PC-9 (cell line): ENCODE results near the gene ZSCAN4. TPM values are rescaled to one million over a fixed set of nuclear protein-coding genes. Genes with fewer than 3 reads are reported as not detected.

Experiments
- BruUV-seq: library from RNA; stranded (reverse); fragments of 400-500 nt; replicated peaks from 2 replicates; lab custom pipeline; 2021; lab: Mats Ljungman, UMichigan
- CTCF ChIA-PET: fragments of 300-600 bp; sonication (Branson Sonifier 250); formaldehyde crosslinking; loops from one replicate; lab custom pipeline; 2022; ENCODE audit warnings: antibody characterized with exemption; lab: Charles Lee
- POLR2A ChIA-PET: fragments of 300-600 bp; sonication (Branson Sonifier 250); formaldehyde crosslinking; loops from one replicate; lab custom pipeline; 2022; ENCODE audit warnings: antibody characterized with exemption; ENCODE audit not compliant: unreplicated experiment; lab: Charles Lee
- DNase-seq, 2 experiments: peaks; one replicate each; pipeline versions ENCODE4 v3.0.0 to v3.0.0-alpha.2; 2015 to 2022; ENCODE audit warnings: mixed read lengths in 1 of 2
- H2AFZ ChIP-seq: fragments of 200-600 bp; sonication (generic); 2 replicates; pipeline ENCODE4 v1.8.1; 2017; ENCODE audit warnings: antibody characterized with exemption
- H3F3A ChIP-seq: fragments of 200-600 bp; sonication (generic); 2 replicates; pipeline ENCODE4 v1.8.1; 2017; ENCODE audit warnings: antibody characterized with exemption, mild to moderate bottlenecking, low read depth; ENCODE audit not compliant: insufficient read depth
- H3K27ac ChIP-seq: fragments of 200-600 bp; sonication (generic); 2 replicates; pipeline ENCODE4 v1.6.1; 2016; ENCODE audit warnings: mixed run types
- H3K27me3 ChIP-seq: fragments of 200-600 bp; sonication (generic); 2 replicates; pipeline ENCODE4 v1.6.1; 2016; ENCODE audit warnings: low read depth, mixed run types; ENCODE audit not compliant: insufficient read depth
- H3K36me3 ChIP-seq: fragments of 200-600 bp; sonication (generic); 2 replicates; pipeline ENCODE4 v1.6.1; 2016; ENCODE audit warnings: low read depth, mixed run types
- H3K4me1 ChIP-seq: fragments of 200-600 bp; sonication (generic); replicated peaks from 2 replicates; pipeline ENCODE4 v1.6.1; 2016; ENCODE audit warnings: mixed run types; ENCODE audit not compliant: insufficient read depth
- H3K4me2 ChIP-seq: fragments of 200-600 bp; sonication (generic); 2 replicates; pipeline ENCODE4 v1.6.1; 2017; ENCODE audit warnings: mixed run types
- H3K4me3 ChIP-seq: fragments of 200-600 bp; sonication (generic); 2 replicates; pipeline ENCODE4 v1.6.1; 2016; ENCODE audit warnings: mixed run types
- H3K79me2 ChIP-seq: fragments of 200-600 bp; sonication (generic); 2 replicates; pipeline ENCODE4 v1.6.1; 2017; ENCODE audit warnings: low read depth, mixed run types
- H3K9me2 ChIP-seq: fragments of 200-600 bp; sonication (generic); 2 replicates; pipeline ENCODE4 v1.8.1; 2017; ENCODE audit warnings: mild to moderate bottlenecking; ENCODE audit not compliant: insufficient read depth
- H3K9me3 ChIP-seq: fragments of 200-600 bp; sonication (generic); 2 replicates; pipeline ENCODE4 v1.8.1; 2016; ENCODE audit warnings: low read depth; ENCODE audit not compliant: insufficient read depth
- H4K20me1 ChIP-seq: fragments of 200-600 bp; sonication (generic); 2 replicates; pipeline ENCODE4 v1.8.1; 2017; ENCODE audit not compliant: insufficient read depth
- EZH2 ChIP-seq: fragments of 200-600 bp; sonication (generic); IDR thresholded peaks from 2 replicates; pipeline ENCODE4 v1.8.0; 2017; ENCODE audit warnings: antibody characterized with exemption, low read depth
- intact Hi-C: fragments of 100-400 bp; cut with micrococcal nuclease; formaldehyde crosslinking; loops from one replicate; pipeline ENCODE4 v1.10.0; 2022; ENCODE audit not compliant: unreplicated experiment
- total RNA-seq: library from RNA; stranded (reverse); gene quantifications from 2 replicates; pipeline ENCODE4 v1.2.3, GENCODE V29; 2021
- TF ChIP-seq, protein P1 (sequence below): fragments of 200-600 bp; sonication (generic); conservative IDR thresholded peaks from 2 replicates; pipeline ENCODE4 v1.6.1; 2017; ENCODE audit warnings: mixed run types, antibody characterized with exemption, mild to moderate bottlenecking, moderate library complexity

ZSCAN4 gene
- total RNA-seq, 1 experiment from 2014 or later, result not detected

DNA sequence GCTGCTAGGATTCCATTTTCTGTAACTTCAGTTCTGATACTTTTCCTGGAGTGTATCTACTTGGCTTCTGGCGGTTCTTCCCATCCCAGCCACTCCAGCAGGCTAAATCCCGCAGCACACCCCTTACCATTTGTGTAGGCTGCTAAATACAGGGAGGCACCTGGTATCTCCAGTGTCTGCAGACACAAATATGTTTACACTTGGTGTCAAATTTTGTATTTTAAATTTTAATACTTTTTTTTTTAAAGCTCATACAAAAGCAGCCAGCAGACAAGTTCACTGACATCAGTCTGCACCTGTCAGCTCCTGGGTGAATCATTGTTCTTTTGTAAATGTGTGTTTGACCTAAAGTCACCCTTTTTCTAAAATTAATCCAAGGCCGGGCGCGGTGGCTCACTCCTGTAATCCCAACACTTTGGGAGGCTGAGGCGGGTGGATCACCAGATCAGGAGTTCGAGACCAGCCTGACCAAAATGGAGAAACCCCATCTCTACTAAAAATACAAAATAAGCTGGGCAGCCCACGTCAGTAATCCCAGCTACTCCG lies 3.4 kb upstream of the ZSCAN4 start:
- Histone ChIP-seq H3K79me2 (no peaks in the 10 kb centered on the region), H3K9me2 (no peaks in the 10 kb centered on the region), H2AFZ (no peak overlapping the region), H4K20me1 (no peaks in the 10 kb centered on the region), H3K27me3 (peaks cover 38% of the 10 kb centered on the region), H3K9me3 (no peaks in the 10 kb centered on the region), H3K27ac (no peak overlapping the region), H3K36me3 (no peaks in the 10 kb centered on the region), H3F3A (0 out of 2 replicates have a peak, but pooled peaks cover 8% of the 10 kb centered on the region), H3K4me3 (no peak overlapping the region), H3K4me2 (no peak overlapping the region; the same call in 1 of the 2 replicates), H3K4me1 (peaks cover 7% of the 10 kb centered on the region)
- POLR2A ChIA-PET, result interaction anchor here (0.6 kb wide), 1 partner anchor 230 kb away, joined by 4 read pairs; no protein-coding TSS in a partner anchor
- CTCF ChIA-PET, result no interaction called here
- BruUV-seq, result no TSS peak
- TF ChIP-seq, protein P1, sequence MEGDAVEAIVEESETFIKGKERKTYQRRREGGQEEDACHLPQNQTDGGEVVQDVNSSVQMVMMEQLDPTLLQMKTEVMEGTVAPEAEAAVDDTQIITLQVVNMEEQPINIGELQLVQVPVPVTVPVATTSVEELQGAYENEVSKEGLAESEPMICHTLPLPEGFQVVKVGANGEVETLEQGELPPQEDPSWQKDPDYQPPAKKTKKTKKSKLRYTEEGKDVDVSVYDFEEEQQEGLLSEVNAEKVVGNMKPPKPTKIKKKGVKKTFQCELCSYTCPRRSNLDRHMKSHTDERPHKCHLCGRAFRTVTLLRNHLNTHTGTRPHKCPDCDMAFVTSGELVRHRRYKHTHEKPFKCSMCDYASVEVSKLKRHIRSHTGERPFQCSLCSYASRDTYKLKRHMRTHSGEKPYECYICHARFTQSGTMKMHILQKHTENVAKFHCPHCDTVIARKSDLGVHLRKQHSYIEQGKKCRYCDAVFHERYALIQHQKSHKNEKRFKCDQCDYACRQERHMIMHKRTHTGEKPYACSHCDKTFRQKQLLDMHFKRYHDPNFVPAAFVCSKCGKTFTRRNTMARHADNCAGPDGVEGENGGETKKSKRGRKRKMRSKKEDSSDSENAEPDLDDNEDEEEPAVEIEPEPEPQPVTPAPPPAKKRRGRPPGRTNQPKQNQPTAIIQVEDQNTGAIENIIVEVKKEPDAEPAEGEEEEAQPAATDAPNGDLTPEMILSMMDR, result no peak
- TF ChIP-seq EZH2, result no peak
- no peak for DNase-seq
- intact Hi-C loops, result no loop called here

GRCh38 chr19:57667228-57667627 lies 1.5 kb upstream of the ZSCAN4 start:
- H3K27ac ChIP-seq, result no peak overlapping the region
- H3K79me2 ChIP-seq, result no peaks in the 10 kb centered on the region
- H3K4me2 ChIP-seq, result no peak overlapping the region
- H3K9me3 ChIP-seq, result no peaks in the 10 kb centered on the region
- no peaks in the 10 kb centered on the region for H3K36me3 ChIP-seq
- intact Hi-C loops, result no loop called here
- no peaks in the 10 kb centered on the region for H3K9me2 ChIP-seq
- no TSS peak for BruUV-seq
- no peak overlapping the region for H3K4me3 ChIP-seq
- no peak for DNase-seq
- 0 out of 2 replicates have a peak, but pooled peaks cover 8% of the 10 kb centered on the region for H3F3A ChIP-seq
- peaks cover 35% of the 10 kb centered on the region for H3K27me3 ChIP-seq
- POLR2A ChIA-PET, result interaction anchor here (0.6 kb wide), 1 partner anchor 179 kb away, joined by 4 read pairs; the partner anchor contains the start of gene ZNF419
- no peaks in the 10 kb centered on the region for H4K20me1 ChIP-seq
- CTCF ChIA-PET, result no interaction called here
- no peak overlapping the region for H2AFZ ChIP-seq
- TF ChIP-seq, protein P1, result no peak
- no peak for TF ChIP-seq EZH2
- peaks cover 7% of the 10 kb centered on the region for H3K4me1 ChIP-seq

GRCh38 chr19:57671124-57671895 lies 2.6 kb downstream of the ZSCAN4 start:
- H3K36me3 ChIP-seq, result no peaks in the 10 kb centered on the region
- no TSS peak for BruUV-seq
- no peaks in the 10 kb centered on the region for H3K9me3 ChIP-seq
- no peak overlapping the region for H3K27ac ChIP-seq
- ChIA-PET POLR2A (no interaction called here), CTCF (no interaction called here)
- H4K20me1 ChIP-seq, result no peaks in the 10 kb centered on the region
- no peak for TF ChIP-seq EZH2
- TF ChIP-seq, protein P1, result no peak
- H3K4me2 ChIP-seq, result no peak overlapping the region
- H2AFZ ChIP-seq, result no peak overlapping the region
- no peak overlapping the region for H3K4me3 ChIP-seq
- H3K9me2 ChIP-seq, result no peaks in the 10 kb centered on the region
- intact Hi-C loops, result no loop called here
- no peaks in the 10 kb centered on the region for H3F3A ChIP-seq
- H3K4me1 ChIP-seq, result no peaks in the 10 kb centered on the region
- no peaks in the 10 kb centered on the region for H3K79me2 ChIP-seq
- H3K27me3 ChIP-seq, result peaks cover 15% of the 10 kb centered on the region
- DNase-seq, result no peak
